Left cardiac atrium (tissue), 4 donors: Measurements from ENCODE around the gene CFAP46. TPM values are rescaled to one million over a fixed set of nuclear protein-coding genes. Genes with fewer than 3 reads are reported as not detected.
"Not testable (repeated sequence)": the region's sequence is repeated elsewhere in the genome, so short reads cannot be mapped to it uniquely, and the experiment has no call there.

Experiments
- ATAC-seq, 2 donors: fragments of 200-7000 bp; cut with Tn5 transposase; one replicate each; pipeline ENCODE4 v1.9.1; 2020; ENCODE audit warnings: mild to moderate bottlenecking in 2 of 2, moderate library complexity in 2 of 2
- DNase-seq: peaks from one replicate; pipeline ENCODE4 v3.0.0-alpha.2; 2020
- intact Hi-C, 2 donors: fragments of 100-400 bp; cut with DNase I; formaldehyde crosslinking; loops; one replicate each; pipeline versions ENCODE4 v1.14.1 to v1.15.1; 2022 to 2023
- total RNA-seq, 2 donors: library from RNA; stranded (reverse); fragmentation: NEBNext Ultra II Directional; extraction: Animal tissue kit (Norgen Biotek cat#: 25700); gene quantifications; one replicate each; pipeline ENCODE4 v1.2.1, GENCODE V29; 2021
- donor health status: DM: no; HTN: yes; CAD: no.
- donor health status: DM: no; HTN: yes; CAD: no; lungs with severe emphysema.
- donor health status: DM: yes; HTN: yes; CAD: no.
- donor health status: Dilated cardiomyopathy.

Gene CFAP46
- total RNA-seq, 2 donors from 2014 or later: 1.2 to 1.7 TPM

DNA sequence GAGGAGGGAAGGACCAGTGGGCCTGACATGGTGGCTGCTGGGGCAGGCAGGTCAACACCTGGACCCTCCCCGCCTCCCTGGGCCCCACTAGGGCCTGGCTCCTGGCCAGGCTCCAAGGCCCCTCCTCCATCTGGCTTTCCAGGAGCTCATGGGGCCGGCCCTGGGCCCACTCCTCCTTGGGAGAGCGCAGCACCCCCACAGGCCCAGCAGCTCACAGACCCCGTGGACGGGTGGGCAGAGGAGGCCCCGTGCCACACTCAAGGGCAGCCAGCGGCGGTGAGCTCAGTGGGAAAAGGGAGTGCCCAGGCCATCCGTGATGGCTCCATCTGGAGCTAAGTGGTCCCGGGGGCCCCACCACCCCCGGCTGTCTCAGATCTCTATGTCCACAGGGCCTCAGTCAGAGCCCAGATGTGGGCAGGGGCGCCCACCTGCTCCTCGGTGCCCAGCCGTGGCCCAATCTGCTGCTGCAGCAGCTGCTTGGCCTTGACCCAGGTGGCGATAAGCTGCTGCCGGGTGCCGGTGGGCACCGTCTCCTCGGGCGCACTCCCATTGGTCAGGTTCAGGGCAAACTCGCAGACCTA, 32.8 kb downstream of the CFAP46 start:
- intact Hi-C loops: no loop called here
- DNase-seq (peak; percentile 17), ATAC-seq (no peak)

DNA sequence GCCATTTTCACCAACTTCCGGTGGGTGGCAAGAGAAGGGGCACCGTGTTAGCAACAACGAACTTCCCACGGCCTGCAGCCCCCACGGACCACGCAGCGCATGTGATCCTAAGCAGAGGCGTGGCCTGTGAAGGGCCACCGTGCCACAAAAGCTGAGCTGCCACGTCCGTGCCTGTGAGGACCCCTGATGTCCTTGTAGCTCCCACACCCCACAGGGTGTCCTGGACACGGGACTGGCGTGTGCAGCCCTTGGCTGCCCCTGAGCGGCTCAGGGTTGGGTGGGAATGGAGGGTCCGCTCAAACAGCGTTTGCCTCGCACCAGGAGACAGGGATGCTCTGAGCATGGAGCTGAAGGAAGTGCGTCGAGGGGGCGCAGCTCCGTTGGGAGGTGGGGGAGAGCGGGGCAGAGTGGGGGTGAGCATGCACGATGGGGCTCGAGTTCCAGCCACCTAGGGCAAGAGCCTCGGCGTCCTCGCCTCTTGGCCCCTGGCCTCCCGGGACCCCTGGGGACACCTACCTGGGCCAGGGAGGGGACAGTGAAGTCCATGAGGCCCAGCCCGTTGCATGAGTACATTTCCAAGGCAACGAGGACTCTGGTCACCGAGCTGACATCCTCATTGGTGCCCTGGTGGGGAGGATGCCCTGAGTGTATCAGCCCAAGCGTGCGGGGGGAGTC, 33.6 kb downstream of the CFAP46 start:
- DNase-seq: peak; percentile 8
- intact Hi-C loops: no loop called here

DNA sequence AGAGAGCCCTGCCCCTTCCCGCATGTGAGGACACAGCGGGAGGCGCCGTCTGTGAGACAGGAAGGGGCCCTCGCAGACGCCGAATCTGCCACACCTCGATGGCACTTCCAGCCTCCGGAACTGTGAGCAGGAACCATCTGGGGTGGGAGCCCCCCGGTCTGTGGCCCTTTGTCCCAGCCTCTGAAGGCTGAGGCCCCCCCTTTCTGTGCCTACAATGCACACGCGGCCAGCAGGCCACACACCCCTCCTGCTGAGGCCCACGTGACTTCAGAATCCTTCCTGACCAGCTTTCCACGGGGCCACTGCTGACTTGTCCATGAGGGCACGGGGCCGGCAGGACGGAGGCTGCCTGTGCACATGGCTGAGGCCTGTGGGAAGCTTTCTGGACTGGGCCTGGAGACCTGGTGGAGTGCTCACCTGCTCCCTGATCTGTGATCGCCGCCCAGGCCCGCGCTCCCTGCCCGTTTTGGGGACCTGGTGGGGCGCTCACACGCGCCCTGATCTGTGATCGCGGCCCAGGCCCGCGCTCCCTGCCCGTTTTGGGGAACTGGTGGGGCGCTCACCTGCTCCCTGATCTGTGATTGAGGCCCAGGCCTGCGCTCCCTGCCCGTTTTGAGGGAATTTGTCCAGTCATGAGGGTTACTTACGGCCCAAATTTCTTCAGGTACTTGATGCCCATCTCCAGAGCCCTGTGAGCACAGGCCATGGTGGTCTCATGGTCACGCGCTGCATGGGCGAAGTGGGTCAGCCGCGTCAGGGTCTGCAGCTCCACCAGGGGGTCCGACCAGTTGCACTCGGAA, 34.3 kb downstream of the CFAP46 start:
- ATAC-seq: no peak
- intact Hi-C loops: no loop called here
- peak; percentile 11 for DNase-seq

More for the DNA sequence above, 33.6 kb downstream of the CFAP46 start:
- no peak for ATAC-seq

DNA sequence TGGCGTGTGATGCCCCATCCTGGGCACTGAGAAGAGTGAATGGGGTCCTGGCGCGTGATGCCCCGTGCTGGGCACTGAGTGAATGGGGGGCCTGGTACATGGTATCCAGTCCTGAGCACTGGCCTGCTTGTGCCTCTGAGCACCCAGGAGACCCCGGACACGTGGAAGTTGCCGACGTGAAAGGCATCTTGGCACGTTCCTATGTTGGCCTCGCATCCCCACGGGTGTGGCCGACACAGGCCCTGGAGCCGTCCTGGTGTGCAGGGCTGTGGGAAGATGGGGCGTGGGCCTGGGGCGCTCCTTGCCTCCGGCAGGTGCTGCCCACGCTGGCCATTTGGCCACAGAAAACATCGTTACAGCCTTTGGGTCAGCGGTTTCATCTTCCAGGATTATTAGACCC, 35.5 kb downstream of the CFAP46 start:
- intact Hi-C loops: no loop called here

DNA sequence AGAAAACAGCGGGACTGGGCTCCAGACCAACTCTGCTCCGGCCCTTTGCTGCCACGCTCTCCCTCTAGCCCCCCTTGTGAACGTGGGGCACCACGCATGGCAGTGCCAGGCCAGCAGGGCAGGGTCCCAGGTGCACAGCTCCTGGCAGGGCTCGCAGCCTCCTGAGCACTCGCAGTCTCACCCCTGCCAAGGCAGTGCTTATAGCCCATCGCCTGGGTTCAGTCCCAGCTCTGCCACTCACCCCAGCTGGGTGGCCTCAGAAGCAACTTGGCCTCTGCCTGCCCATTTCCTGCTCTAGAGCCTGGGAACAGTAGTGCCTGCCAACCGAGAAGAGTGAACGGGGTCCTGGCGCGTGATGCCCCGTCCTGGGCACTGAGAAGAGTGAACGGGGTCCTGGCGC, 36.3 kb downstream of the CFAP46 start:
- ATAC-seq (no peak), DNase-seq (no peak)
- intact Hi-C loops: no loop called here

More for the DNA sequence above, 35.5 kb downstream of the CFAP46 start:
- peak; percentile 8 for DNase-seq
- no peak for ATAC-seq

DNA sequence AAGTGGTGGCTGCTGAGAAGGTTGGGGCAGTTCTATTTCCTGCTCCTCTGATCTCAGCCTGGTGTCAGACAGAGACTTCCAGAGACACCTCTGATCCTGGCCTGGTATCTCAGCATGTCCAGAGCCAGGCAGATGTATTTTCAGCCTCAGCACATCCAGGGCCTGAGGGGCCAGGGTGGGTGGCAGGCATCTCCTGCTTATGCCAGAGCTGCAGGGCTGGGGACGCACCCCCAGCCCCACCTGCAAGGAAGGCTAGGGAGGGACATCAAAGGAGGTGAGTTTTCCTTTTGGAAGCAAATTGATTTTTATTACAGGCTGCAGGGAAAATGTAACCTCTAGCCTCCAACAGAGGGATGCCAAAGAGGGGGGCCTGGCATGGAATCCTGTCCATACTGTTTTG, 36.7 kb downstream of the CFAP46 start:
- DNase-seq (no peak), ATAC-seq (no peak)
- intact Hi-C loops: no loop called here

DNA sequence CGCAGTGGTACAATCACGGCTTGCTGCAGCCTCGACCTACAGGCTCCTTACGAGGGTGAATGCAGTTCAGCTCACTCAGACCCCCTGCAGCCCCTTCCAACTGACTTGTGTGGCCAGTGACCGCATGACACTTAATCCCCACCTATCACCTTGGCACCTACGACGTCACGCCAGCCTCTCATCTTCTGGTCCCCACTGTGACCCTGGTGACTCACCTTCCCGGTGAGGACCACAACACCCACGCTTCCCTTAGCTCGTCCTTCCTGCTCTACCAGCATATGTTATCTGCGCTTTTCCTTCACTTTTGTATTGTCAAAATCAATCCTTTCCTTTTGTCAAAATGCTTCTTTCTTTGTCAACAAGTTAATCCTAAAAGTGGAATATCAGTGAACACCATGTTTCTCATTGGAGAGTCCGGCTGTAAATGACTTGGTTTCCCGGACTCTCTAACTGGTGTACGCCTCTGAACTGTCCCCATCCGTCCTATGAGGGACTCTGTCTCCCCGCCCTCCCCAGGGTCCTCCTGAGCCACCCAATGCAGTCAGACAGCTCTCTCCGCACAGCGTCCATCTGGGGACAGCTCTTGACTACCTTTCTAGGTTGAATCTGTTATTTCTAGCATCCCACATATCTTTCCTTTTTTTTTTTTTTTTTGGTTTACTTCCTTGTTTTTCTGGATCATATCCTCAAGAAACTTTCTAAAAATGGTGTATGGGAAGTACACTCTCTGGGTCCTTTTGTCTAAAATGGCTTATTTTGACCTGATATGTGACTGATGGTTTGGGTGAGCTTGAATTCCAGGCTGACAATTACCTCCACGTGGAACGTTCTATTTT, 37.3 kb downstream of the CFAP46 start:
- intact Hi-C loops: no loop called here
- ATAC-seq (no peak), DNase-seq (peak; percentile 16)

DNA sequence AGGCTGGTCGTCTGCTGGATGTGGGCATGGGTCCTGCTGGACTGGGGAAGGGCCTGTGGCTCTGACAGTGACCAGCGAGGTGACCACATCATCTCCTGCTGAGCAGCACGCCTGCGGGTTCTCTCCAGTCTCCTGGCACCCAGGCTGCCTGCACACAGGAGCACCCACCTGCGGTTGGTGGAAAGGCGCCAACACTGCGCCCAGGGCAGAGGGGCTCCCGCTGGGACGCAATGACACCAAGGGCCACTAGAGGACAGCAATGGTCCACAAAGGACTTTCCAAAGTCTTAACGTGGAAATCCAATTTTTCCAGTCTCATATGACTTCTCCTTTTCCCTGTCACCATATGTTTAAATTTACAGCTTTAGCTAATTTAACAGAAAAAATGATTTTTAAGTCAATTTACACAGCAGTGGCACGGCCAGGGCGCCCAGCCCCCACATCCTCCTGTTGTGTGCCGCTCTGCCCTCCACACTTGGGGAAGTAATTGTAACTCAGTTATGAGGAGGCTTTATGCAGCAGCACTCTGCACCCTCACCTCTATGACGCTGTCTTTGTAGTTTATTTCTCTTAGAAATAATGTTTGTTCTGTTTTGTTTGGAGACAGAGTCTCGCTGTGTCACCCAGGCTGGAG, 38.1 kb downstream of the CFAP46 start:
- ATAC-seq: peak in 1 of 2 donors; percentile 33
- peak; percentile 31 for DNase-seq
- intact Hi-C loops: no loop called here

DNA sequence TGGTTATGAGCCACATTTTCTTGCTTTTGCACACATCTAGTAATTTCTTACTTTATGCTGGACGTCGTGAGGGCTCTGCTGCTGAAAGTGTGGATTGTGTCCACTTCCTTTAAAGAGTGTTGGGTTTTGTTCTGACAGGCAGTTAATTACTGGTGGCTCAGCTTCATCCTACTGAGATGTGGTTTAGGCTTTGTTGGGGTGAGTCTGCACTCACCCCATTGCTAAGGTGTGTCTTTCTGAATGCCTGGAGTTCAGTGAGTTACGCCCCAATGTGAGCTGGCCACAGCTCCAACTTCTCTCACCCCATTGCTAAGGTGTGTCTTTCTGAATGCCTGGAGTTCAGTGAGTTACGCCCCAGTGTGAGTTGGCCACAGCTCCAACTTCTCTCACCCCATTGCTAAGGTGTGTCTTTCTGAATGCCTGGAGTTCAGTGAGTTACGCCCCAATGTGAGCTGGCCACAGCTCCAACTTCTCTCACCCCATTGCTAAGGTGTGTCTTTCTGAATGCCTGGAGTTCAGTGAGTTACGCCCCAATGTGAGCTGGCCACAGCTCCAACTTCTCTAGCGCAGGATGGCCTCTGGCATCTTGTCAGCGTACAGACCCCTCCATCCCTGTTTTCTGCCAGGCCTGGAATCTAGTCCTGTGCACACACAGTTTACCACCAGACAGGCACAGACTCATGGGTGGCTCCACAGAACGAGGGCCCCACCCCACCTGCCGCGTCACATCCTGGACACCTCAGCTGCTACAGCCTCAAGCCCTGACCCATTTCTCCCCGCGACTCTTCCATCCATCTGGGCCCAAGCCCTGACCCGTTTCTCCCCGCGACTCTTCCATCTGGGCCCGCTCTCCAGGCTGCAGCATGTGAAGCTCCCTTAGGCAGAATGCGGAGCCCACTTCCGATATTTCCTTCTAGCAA, 39.5 kb downstream of the CFAP46 start:
- peak; percentile 13 for DNase-seq
- intact Hi-C loops, ATAC-seq: not testable (repeated sequence)

DNA sequence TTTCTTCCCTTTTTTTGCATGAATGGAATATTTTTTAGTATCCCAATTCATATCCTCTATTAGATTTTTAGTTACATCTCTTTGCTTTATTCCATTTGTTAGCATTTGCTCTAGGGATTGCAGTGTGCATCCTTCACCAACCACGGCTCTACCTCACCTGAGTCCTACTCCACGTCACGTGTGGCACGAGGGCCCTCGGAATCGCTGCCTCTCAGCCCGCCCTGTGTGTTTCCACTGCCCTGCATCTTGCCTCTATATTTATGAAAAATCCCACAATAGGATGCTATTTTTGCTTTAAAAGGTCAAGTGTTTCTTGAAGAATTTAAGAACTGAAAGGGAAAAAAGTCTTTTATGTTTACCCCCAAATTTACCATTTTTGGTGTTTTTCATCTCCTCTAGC, 41.0 kb downstream of the CFAP46 start:
- DNase-seq (no peak), ATAC-seq (no peak)
- intact Hi-C loops: no loop called here

DNA sequence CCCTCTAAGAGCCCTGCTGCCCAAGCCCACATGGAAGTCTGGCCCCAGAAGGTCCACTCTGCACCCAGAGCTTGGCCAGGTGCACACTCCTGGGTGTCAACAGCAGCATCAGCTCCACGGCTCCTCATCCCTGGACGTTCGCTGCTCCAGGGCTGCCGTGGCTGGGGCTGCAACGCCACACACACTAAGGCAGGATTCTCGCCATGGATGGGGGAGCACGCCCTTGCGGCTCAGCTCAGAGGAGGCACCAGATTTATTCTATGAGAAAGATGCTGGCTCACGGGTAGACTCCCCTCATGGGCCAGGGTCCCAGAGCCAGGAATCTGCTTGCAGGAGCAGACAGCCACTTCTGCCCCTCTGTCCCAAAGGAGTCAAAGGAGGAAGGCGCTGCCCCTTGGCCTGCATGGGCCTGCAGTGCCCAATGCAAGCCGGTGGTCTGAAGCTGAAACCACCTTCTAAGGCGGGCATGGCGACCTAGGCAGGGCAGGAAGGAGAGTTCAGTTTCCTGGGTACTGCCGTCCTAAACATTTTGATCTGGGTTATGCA, 42.1 kb downstream of the CFAP46 start:
- no peak for ATAC-seq

DNA sequence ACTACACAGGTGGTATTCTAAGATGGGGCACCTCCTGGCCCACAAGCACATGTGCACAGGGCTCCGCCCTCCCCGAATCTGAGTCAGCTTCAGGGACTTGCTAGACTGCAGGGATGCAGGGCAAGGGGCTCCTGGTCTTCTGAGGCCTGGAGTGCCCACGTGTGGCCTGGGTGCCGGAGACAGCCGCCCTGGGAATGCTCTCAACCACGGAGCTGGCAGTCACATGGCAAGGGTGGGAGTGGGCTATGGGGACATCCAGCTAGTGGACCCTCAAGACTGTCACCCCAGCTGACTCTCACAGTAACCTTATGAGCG, 42.7 kb downstream of the CFAP46 start:
- DNase-seq: peak; percentile 2
- ATAC-seq: no peak
- intact Hi-C loops: no loop called here

More for the DNA sequence above, 42.1 kb downstream of the CFAP46 start:
- peak; percentile 11 for DNase-seq
- intact Hi-C loops: no loop called here

DNA sequence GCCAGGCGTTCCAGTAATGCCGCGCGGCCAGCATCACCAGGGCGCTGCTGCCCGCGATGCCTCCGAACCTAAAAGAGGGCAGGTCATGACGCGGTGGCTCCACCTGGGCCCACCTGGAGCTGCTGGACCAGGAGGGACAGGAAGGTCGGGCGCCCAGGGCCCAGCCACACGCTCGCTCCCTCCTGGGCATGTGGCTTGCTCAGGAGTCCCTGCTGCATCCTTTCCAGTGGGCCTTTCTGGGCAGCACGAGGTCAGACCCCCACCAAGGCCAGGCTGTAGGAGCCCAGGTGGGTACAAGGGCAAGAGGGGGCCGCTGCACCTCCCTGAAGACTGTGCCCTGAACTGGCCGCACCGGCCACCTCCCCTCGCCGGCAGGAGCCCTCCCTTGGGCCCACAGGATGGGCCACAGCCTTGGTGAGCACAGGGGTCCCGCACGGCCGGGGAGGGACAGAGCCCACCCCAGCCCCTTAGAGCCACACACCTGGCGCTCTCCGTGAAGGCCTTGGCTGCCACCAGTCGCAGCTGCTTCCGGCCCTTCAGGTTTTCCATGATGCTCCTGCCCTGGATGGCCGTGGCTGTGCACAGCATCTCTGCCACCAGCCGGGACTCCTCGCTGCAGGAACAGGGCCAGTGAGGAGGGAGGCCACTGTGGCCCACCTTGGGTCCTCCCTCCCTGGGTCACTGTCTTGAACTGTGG, 43.2 kb downstream of the CFAP46 start:
- ATAC-seq: no peak
- intact Hi-C loops: no loop called here
- peak; percentile 7 for DNase-seq

DNA sequence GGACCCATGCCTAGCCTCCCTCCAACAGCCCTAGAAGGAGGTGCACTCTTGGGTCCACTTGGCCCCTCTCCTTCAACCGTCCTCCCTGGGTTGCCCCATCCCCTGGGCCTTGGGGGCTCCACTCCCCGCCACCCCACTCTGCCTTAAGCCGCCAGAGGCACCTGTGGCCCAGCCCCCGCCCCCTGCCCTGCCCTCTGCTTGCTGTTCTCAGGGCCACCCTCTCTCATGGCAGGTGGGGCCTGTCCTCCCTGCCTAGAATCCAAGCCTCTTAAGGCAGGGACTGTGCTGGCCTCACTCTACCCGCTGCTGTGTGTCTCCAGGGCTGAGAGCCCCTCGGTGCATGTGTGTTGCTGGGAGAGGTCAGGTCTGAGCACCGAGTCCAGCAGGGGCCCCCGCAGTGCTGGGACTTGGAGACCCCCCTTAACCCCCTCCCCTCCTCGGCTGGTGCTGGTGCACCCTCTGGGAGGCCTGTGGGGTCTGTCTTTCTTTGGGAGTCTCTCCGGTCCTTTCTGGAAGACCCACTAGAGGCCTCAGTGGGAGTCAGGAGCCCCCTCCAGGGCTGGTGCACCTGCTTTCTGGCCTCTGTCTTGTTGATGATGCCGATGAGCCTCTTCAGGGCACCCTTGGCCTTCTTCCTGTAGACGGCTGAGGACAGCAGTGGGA, 43.8 kb downstream of the CFAP46 start:
- DNase-seq (no peak), ATAC-seq (peak in 1 of 2 donors; percentile 12)
- intact Hi-C loops: no loop called here

DNA sequence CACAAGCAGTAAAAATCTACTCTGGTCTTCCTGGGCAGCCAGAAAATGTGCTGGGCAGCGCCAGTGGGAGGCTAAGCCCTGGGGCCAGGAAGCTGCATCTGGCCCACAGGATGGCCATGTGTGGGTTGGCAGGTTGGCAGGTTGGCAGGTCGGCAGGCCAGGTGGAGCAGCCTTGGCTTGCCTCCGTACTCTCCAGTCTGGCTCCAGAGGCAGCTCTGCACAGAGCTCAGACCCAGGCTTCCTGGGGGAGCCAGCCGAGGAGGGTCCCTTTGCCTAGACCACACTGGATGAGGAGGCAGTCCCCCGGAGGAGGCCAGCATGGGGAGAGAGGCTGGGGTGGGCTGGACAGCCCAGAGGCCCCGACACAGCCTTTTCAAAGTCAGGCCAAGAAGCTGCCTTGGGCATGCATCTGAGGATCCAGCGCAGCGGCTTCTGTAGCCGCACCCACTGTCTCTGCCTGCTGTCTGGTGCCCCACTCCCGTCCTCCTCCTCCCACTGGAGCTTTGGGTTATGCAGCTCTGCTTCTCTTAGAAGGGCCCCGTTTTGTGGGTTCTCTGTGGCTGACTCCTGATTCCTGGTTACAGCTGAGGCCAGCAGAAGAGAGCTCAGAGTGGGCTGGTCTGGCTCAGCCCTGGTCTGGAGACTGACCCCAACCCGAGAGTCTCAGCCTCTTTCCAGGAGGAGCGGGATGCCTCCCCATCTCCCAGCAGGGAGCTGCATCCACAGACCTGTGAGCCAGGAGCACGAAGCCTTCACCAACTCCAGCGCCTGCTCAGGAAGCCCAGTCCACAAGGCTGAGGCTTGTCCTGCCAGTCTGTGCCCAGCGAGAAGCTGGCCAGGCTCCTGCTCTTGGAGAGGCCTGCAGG, 44.6 kb downstream of the CFAP46 start:
- no peak for DNase-seq
- intact Hi-C loops: no loop called here
- no peak for ATAC-seq

DNA sequence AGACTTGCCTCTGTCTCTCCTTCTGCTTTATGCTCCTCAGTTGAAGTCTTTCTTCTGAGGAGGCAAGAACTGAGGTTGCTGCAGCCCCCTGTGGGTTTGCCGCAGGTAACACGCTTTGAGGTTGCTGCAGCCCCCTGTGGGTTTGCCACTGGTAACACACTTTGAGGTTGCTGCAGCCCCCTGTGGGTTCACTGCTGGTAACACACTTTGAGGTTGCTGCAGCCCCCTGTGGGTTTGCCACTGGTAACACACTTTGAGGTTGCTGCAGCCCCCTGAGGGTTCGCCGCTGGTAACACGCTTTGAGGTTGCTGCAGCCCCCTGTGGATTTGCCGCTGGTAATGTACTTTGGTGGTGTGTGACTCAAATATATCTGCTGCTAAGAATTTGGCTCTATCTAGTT, 48.6 kb downstream of the CFAP46 start:
- ATAC-seq, DNase-seq, intact Hi-C loops: not testable (repeated sequence)
